Bronchial epithelial cell (primary cell): ENCODE measurements around the gene KRT6B. TPM values are rescaled to one million over a fixed set of nuclear protein-coding genes. Genes with fewer than 3 reads are reported as not detected.
A peak's percentile ranks its signal among the peaks of the same experiment; 100 is the strongest.
"Not testable (repeated sequence)": the region's sequence is repeated elsewhere in the genome, so short reads cannot be mapped to it uniquely, and the experiment has no call there.

Experiments used
- DNase-seq: peaks from one replicate; pipeline ENCODE4 v3.0.0-alpha.2; 2010; ENCODE audit warnings: low read depth
- FAIRE-seq: peaks from 2 replicates; lab custom pipeline; 2011; peaks lifted over from hg19 to GRCh38; lab: Jason Lieb, UNC
- H3K27me3 ChIP-seq: 2 replicates; pipeline ENCODE4 v1.5.1; 2011; ENCODE audit warnings: low read length; ENCODE audit not compliant: control insufficient read depth, insufficient read depth
- H3K36me3 ChIP-seq: 2 replicates; pipeline ENCODE4 v1.5.1; 2011; ENCODE audit warnings: low read length; ENCODE audit not compliant: control insufficient read depth, insufficient read depth
- H3K4me3 ChIP-seq: 2 replicates; pipeline ENCODE4 v1.5.1; 2011; ENCODE audit warnings: mild to moderate bottlenecking, low read depth, low read length, control low read depth
- CTCF ChIP-seq: IDR thresholded peaks from 2 replicates; pipeline ENCODE4 v1.5.1; 2011; ENCODE audit warnings: mild to moderate bottlenecking, moderate library complexity, low read length, control low read depth, inconsistent platforms; ENCODE audit not compliant: insufficient read depth, severe bottlenecking
- total RNA-seq: library from RNA; depleted of rRNA; stranded (reverse); fragments of >200 nt; gene quantifications from 2 replicates; pipeline ENCODE4 v1.2.1, GENCODE V29; 2014

KRT6B gene
- total RNA-seq, 1 donor from 2014 or later: 287 TPM

- FAIRE-seq (peak; percentile 43), DNase-seq (no peak)
- Histone ChIP-seq H3K27me3 (no peaks in the 10 kb centered on the region), H3K4me3 (no peak overlapping the region), H3K36me3 (no peaks in the 10 kb centered on the region)
- TF ChIP-seq CTCF: no peak
These were observed 40.1 kb downstream of the KRT6B start for GRCh38 chr12:52411815-52412214.

GRCh38 chr12:52410589-52411248, 41.2 kb downstream of the KRT6B start:
- not testable (repeated sequence) for DNase-seq, H3K27me3 ChIP-seq, H3K4me3 ChIP-seq, H3K36me3 ChIP-seq
- FAIRE-seq: peak; percentile 80

- Histone ChIP-seq H3K4me3 (no peak overlapping the region), H3K27me3 (no peaks in the 10 kb centered on the region), H3K36me3 (no peaks in the 10 kb centered on the region)
- TF ChIP-seq CTCF: no peak
- FAIRE-seq (peak; percentile 47), DNase-seq (no peak)
These were observed 44.0 kb downstream of the KRT6B start for GRCh38 chr12:52407918-52408317.

- Histone ChIP-seq H3K4me3 (no peak within 1 kb of the TSS), H3K27me3 (no peaks in the 10 kb centered on the region), H3K36me3 (no peaks in the 10 kb centered on the region)
- no peak for TF ChIP-seq CTCF
- DNase-seq: no peak
- FAIRE-seq: no peak
These were observed 46.0 kb downstream of the KRT6B start, which contains the start of gene KRT82 for GRCh38 chr12:52405922-52406385. Gene KRT82 (minus strand): TSS chr12:52406335. CDS start chr12:52406277, 58 bp downstream.

- TF ChIP-seq CTCF: no peak
- FAIRE-seq (no peak), DNase-seq (no peak)
- Histone ChIP-seq H3K36me3 (no peaks in the 10 kb centered on the region), H3K4me3 (no peak overlapping the region), H3K27me3 (no peaks in the 10 kb centered on the region)
These were observed 47.0 kb downstream of the KRT6B start for GRCh38 chr12:52404951-52405350.

- TF ChIP-seq CTCF: no peak
- Histone ChIP-seq H3K36me3 (no peaks in the 10 kb centered on the region), H3K27me3 (no peaks in the 10 kb centered on the region), H3K4me3 (no peak overlapping the region)
- FAIRE-seq (no peak), DNase-seq (no peak)
These were observed 48.4 kb downstream of the KRT6B start for GRCh38 chr12:52403561-52403960.
